ENCODE data around the gene SRSF4.

SRSF4 gene

GRCh38 chr1:29179641-29180184 lies 2.0 kb downstream of the SRSF4 start:
- in situ Hi-C loops (cut with MboI; ENCODE audit: low pct_unique_long_range_greater_than_20kb, low sequenced_read_pairs, unreplicated experiment) = no loop called here
- no peak for TF ChIP-seq CTCF (IDR thresholded peaks at IDR 0.05; ENCODE audit: extremely low read depth, insufficient read depth, missing control alignments)
- DNase-seq (ENCODE audit: low spot score) = no peak

GRCh38 chr1:29177022-29177705 lies 4.5 kb downstream of the SRSF4 start:
- TF ChIP-seq CTCF (IDR thresholded peaks at IDR 0.05; ENCODE audit: extremely low read depth, insufficient read depth, missing control alignments) = no peak
- in situ Hi-C loops (cut with MboI; ENCODE audit: low pct_unique_long_range_greater_than_20kb, low sequenced_read_pairs, unreplicated experiment) = no loop called here
- DNase-seq (ENCODE audit: low spot score) = no peak

- TF ChIP-seq CTCF (IDR thresholded peaks at IDR 0.05; ENCODE audit: extremely low read depth, insufficient read depth, missing control alignments) = no peak
- no peak for DNase-seq (ENCODE audit: low spot score)
- in situ Hi-C loops (cut with MboI; ENCODE audit: low pct_unique_long_range_greater_than_20kb, low sequenced_read_pairs, unreplicated experiment) = no loop called here
These were observed 5.1 kb downstream of the SRSF4 start for GRCh38 chr1:29176576-29176975.

GRCh38 chr1:29172415-29172939 lies 9.2 kb downstream of the SRSF4 start:
- DNase-seq (ENCODE audit: low spot score) = no peak
- in situ Hi-C loops (cut with MboI; ENCODE audit: low pct_unique_long_range_greater_than_20kb, low sequenced_read_pairs, unreplicated experiment) = no loop called here
- no peak for TF ChIP-seq CTCF (IDR thresholded peaks at IDR 0.05; ENCODE audit: extremely low read depth, insufficient read depth, missing control alignments)

GRCh38 chr1:29171521-29171920 lies 10.2 kb downstream of the SRSF4 start:
- no peak for DNase-seq (ENCODE audit: low spot score)
- in situ Hi-C loops (cut with MboI; ENCODE audit: low pct_unique_long_range_greater_than_20kb, low sequenced_read_pairs, unreplicated experiment) = no loop called here
- TF ChIP-seq CTCF (IDR thresholded peaks at IDR 0.05; ENCODE audit: extremely low read depth, insufficient read depth, missing control alignments) = no peak

- in situ Hi-C loops (cut with MboI; ENCODE audit: low pct_unique_long_range_greater_than_20kb, low sequenced_read_pairs, unreplicated experiment) = no loop called here
- no peak for TF ChIP-seq CTCF (IDR thresholded peaks at IDR 0.05; ENCODE audit: extremely low read depth, insufficient read depth, missing control alignments)
These were observed 10.6 kb downstream of the SRSF4 start for GRCh38 chr1:29171089-29171488.

More at GRCh38 chr1:29171089-29171488, 10.6 kb downstream of the SRSF4 start:
- no peak for DNase-seq (ENCODE audit: low spot score)

All from GM13977 (cell line).